DLD1 (cell line): ENCODE measurements around the gene WDR62.

Source experiments
- in situ Hi-C: cut with HindIII; loops from 2 replicates; pipeline ENCODE4 v1.10.0; 2017; ENCODE audit warnings: low sequenced_read_pairs

WDR62 gene

DNA sequence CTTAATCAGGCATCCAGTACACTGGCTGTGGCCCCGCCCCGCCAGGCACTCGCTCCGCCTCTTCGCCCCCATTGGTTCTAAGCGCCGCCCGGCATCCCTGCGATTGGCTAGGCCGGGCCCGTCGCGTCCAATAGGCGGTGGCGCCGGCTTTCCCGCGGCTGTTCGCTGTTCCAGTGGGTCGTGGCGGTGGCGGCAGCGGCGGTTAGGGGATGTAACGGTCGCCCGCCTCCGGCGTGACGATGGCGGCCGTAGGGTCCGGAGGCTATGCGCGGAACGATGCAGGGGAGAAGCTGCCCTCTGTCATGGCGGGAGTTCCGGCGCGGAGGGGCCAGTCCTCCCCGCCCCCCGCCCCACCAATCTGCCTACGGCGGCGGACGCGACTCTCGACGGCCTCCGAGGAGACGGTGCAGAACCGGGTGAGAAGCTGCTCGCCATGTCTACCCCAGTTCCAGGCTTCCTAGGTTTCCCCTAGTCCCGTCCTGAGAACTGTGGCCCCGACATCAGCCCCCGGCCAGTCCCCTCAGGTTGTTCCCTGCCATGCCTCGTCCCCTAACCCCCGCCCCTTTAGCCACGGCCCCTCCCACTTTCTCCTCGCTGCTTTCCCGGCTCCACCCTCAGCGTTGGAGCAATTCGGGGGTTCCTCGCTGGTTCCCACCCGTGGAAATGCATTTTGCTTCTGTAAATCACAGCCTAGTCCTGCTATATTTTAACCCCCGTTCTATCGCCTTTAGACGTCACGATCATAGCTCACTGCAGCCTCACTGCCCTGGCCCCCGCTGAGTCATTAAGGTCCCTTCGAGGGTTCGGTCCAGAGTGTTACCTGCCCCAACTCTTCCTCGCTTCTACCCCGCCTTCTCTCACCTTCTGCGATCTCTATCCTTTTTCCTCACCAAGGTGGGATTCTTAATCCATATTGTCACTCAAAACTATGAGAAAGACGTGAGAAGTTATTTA lies at the start of gene WDR62:
TSS of gene WDR62 (plus strand) at position 165 of the 954 bp plus-strand sequence. CDS start at position 240, 75 bp downstream.
- in situ Hi-C loops, result no loop called here

DNA sequence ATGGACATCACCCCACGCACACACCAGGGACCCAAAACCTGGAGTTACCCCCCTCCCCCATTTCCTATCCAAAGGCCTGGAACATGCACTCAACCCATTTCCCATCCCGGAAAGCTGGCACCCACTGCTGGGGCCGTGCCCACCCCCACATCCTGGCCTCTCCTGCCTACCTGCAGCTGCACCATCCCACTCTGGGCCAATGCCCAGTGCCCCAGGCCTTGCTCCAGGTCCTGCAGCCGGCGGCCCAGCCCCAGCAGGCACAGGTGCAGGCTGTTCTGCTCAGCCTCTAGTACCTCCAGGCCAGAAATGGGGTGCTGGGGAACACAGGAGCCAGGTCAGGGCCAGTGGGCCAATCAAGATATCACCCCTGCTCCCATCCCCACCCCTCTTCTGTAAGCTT lies 47.7 kb upstream of the WDR62 start:
- in situ Hi-C loops, result no loop called here

DNA sequence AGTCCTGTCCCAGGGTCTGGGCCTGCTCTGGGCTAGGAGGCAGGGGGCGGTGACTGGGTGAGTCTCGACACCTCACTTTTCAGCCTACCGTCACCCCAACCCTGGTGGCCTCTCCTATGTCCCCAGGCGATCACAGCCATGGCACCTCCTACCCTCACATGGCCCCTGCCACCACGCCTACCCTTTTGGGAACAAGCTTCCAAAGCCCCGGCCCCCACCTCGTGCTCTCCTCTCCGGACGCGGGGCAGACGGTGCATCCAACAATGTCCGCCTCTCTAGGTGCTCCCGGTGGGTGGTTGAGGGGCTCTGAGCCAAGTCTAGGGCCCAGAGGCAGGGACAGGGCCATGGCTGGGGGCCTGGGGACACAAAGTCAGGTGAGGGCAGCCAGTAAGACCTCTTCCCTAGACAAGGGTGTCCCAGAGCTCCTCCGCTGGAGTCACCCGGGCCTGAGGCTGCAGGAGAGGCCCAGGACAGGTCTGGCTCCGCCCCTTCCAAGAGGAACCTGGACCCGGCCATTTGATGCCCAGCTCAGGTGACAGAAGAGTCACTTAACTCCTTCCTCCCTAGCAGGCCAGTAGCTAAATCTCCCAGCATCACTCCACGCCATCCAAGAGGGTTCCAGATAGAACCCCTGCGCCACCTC lies 46.2 kb upstream of the WDR62 start, which contains the start of gene SYNE4:
TSS of gene SYNE4 (minus strand) at position 478 of the 643 bp plus-strand sequence. CDS start at position 346, 132 bp downstream.
- in situ Hi-C loops, result no loop called here

DNA sequence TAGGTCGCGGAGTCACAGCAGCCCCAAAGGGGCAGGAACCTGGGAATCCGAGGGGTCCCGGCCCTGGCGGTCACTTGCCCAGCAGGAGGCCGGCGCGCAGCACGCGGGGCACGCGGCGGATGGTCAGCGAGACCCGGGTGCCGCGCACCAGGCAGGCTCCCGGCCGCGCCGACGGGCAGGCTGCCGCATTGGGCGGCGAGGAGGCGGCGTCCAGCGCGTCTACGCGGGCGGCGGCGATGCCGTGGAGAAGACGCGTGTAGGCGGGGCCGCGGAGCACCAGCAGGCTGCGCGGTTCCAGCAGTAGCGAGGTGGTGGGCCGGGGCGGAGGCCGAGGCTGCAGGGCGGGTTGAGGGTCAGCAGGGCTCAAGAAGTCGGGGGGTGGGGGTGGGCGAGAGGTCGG lies 45.5 kb upstream of the WDR62 start:
- in situ Hi-C loops, result no loop called here

DNA sequence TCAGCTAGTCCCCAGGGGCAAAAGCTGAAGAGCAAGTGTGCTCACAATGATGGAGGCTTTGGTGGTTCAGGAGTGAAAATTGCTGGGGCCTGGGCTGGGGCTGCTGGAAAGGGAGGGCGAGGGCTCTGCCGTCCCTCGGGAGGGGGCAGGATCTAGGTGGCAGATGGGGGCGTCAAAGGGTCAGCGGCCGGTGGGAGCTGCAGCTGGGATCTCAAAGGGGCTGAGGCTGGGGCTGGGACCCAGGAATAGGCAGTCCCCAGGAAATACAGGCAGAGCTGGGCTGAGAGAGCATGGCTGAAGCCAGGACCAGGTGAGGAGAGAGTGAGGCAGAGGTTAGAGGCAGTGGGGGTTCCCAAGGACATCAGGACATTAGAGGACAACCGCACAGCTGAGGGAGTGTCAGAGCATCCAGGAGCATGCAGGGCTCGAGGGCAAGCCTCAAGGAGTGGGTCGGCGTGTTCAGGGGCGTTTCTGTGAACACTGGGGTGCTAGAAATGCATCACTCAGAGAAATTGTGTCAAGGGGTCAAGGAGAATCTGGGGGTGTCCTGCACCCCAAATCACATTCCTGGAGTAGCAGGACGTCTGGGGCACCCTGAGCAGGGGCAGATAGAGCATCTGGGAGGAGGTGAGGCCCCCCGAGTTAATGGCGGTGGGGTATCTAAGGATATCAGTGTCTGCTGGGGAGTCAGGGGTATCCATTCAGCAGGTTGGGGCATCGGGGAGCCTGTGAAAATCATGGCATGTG lies 44.9 kb upstream of the WDR62 start:
- in situ Hi-C loops, result no loop called here

DNA sequence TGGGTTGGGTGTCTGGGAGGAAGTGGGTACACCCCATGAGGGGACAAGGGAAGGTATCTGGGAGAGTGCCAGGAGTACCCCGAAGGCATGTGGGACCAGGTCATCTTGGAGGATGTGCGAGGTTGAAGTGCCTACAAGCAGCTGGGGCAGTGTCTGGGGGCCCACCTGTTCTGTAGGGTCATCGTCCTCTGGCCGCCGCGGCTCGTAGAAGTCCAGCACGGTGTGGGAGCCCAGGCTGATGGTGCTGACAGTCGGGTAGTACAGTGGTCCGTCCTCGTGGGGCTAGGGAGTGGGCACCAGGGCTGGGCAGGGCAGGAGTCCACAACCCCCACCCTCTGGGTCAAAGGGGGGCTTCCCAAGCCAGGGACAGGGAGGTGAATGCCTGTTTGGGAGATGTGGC lies 44.3 kb upstream of the WDR62 start:
- in situ Hi-C loops, result no loop called here

DNA sequence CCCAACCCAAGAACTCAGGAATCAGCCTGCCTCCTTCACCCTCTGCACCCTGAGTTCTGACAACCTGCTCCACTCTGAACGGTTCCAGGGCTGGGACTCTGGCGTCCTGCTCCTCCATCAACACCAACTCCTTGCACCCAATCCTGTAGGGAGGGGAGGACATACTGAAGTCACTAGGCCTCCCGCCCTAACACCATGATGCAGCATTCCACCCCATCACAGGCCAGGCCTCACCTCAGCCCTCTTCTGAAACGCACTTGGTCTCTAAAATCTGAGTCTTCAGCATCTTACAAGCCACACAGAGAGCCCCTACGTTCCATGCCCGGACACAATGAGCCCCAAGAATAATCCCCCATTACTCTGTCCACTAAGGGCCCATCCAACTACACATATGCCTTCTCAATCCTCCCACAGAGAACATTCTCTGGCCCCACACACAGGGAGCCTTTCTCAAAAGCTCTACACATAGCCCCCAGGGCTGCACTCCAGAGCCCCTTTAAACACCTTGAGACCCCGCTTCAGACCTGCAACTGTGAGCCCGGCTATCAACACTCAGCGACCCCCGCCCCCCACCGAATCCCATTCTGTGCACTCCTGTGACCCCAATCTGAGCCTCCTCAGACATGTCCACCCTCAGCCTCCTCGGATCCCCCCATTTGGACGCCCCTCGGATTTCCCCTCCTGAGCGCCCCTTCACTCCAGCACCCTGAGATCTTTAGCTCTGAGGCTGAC lies 41.3 kb upstream of the WDR62 start:
- in situ Hi-C loops, result no loop called here

DNA sequence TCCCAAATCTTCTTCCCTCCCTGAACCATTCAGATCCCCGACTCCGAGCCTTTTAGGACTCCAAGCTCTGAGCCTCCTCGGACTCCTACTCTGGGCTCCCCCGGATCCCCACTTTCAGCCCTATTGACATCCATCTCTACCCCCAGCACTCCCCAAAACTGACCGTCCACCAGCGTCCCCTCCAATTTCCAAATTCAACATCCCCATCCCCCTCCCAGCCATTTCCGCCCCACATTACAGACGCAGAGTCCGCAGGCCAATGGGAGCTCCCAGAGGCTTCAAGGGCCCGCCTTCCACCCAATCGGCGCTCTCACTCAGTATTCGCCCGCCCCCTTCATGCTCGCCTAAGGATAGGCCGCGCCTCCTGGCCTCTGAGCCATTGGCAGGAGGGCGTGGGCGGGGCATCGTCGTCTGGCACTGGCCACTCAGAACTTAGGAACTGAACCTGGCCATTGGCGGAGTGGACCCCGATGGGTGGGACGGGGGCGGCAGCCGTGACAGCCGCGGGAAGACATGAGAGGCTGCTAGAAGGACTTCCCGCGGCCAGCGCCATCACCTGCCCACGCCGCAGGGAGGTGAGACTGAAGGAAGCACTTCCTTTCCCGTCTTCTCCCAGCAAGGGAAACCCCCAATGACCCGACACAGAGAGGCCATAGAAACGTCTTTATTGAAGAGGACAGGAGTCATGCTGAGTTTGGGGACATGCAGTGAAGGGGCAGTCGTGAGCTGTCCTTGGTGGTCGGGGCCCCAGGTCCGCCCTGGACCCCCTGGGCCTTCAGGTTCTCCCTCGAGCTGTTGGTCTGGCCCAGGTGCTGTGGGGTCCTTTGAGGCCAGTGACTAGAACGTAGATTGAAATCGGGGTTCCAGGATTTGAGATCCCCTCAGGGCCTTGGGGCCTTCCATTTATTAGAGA lies 40.4 kb upstream of the WDR62 start, which contains the start of gene ALKBH6:
TSS of gene ALKBH6 (minus strand) at position 202 of the 913 bp plus-strand sequence. CDS start 816 bp downstream, outside the sequence.
- in situ Hi-C loops, result no loop called here

DNA sequence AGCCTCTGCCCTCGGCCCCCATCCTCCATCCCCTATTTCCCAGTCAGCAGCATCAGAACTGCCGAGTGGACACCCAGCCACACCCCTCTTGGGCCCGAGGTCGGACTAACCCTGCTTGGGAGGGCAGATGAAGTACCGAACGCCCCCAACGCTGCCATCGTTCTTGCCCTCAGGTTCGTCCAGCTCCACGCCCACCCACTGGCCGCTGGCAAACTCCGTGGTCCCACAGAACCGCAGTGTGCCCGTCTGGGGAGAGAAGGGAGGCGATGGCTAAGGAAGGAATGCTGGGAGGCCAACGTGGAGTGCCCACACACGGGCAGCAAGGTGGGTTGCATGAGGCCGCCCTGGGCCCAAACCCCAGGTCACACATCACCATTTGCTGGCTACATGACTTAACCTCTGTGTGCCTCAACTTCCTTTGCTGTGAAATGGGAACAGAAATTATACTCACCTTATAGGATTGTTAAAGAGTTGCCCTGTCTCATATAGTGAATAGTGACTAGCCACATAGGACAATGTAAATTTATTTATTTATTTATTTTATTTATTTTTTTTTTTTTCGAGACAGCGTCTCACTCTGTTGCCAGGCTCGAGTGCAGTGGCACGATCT lies 35.5 kb upstream of the WDR62 start:
- in situ Hi-C loops, result no loop called here

DNA sequence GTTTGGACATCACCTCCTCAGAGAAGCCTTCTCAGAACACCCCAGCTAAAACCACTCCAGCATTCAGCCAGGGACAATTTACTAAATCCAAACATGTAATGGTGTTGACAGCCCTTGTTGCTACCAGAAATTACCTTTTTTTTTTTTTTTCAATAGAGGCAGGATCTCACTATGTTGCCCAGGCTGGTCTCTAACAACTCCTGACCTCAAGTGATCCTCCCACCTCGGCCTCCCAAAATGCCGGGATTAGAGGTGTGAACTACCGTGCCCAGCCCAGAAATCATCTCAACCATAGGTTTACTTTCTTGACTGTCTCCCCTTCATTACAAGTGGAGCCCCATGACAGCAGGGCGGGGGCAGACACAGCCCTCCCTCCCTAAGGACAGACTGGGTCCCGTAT lies 31.3 kb upstream of the WDR62 start:
- in situ Hi-C loops, result no loop called here

DNA sequence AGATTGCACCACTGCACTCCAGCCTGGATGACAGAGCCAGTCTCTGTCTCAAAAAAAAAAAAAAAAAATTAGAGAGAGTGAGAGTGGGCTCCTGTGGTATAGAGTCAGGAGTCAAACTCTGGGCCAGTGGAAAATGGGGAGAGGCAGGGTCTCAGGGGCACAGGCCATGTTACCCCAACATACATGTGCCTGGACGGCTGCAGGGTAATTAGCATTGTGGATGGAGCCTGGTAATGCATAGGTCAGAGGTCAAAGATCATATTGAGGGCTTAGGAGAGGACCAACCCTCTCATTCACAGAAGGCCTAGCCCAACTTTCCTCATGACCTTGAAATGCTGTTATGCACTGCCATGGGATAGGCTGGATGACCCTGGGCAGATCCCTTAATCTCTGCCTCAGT lies 29.2 kb upstream of the WDR62 start:
- in situ Hi-C loops, result no loop called here

DNA sequence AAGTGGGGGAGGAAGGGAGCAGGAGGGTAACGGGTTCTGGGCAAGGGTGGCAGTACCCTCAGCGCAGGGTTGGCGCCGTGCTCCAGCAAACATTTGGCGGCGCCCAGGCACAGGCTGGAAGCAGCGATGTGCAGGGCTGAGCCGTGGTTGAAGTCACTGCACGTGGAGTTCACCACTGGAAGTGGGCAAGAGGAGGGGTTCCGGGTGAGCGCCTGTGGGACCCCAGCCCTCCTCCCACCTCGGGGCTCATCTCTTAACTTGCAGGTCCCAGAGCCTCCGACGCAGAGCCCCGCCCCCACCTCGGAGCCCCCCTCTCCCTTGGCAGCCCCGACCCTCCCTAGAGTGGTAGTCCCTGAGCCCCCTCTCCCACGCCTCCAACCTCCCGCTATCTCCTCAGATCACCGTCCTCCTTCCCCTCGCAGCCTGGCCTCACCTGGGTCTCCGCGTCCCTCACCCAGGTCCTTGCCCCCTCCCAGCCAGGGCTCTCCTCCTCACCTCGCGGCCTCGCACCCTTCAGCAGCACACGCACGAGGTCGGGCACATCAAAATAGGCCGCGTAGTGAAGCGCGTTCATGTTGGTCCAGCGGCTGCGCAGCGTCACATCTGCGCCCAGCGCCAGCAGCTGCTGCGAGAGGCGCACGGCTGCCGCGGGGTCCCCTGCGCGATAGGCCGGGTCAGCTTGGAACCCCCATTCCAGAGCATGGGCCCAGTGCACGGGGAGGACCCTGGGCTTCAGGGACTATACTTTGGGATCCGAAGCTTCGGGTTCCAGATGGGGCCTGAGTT lies 28.4 kb upstream of the WDR62 start:
- in situ Hi-C loops, result no loop called here

DNA sequence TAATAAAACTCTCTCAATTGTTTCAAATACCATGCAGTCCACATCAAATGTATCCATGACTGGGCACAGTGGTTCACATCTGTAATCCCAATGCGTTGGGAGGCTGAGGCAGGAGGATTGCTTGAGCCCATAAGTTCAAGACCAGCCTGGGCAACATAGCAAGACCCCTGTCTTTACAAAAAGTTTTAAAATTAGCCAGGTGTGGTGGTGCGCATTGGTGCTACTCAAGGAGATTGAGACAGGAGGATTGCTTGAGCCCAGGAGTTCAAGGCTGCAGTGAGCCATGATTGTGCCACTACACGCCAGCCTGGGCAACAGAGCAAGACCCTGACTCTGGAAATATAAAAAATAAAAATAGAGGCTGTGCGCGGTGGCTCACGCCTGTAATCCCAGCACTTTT lies 27.0 kb upstream of the WDR62 start:
- in situ Hi-C loops, result no loop called here

DNA sequence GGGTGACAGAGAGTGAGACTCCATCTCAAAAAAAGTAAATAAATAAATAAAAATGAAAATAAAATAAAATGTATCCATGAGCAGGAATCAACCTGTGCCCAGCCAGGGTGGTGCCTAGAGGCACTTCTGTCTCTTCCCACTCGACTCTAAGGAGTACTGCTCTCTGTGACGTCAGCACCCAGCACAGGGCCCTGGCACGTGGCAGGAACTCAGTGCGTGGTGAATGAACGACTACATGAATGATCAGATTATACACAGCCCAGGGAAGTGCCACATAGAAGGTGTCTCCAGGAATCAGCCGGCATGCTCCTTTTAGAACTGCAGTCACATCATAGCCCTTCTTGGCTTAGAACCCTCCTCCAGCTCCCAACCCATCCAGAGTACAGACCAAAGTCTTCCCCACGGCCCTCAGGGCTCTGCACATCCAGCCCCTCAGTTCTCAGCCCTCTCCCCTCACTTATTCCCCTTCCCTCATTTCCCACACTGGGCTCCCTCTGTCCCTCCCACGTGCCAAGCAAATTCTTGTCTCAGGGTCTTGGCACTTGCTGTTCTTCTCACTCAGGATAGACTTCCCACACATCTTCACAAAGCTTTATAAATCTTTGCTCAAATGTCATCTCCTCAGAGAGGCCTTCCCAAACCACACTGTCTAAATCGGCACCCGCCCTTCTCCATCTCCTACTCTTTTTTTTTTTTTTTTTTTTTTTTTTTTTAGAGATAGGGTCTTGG lies 26.2 kb upstream of the WDR62 start:
- in situ Hi-C loops, result no loop called here

DNA sequence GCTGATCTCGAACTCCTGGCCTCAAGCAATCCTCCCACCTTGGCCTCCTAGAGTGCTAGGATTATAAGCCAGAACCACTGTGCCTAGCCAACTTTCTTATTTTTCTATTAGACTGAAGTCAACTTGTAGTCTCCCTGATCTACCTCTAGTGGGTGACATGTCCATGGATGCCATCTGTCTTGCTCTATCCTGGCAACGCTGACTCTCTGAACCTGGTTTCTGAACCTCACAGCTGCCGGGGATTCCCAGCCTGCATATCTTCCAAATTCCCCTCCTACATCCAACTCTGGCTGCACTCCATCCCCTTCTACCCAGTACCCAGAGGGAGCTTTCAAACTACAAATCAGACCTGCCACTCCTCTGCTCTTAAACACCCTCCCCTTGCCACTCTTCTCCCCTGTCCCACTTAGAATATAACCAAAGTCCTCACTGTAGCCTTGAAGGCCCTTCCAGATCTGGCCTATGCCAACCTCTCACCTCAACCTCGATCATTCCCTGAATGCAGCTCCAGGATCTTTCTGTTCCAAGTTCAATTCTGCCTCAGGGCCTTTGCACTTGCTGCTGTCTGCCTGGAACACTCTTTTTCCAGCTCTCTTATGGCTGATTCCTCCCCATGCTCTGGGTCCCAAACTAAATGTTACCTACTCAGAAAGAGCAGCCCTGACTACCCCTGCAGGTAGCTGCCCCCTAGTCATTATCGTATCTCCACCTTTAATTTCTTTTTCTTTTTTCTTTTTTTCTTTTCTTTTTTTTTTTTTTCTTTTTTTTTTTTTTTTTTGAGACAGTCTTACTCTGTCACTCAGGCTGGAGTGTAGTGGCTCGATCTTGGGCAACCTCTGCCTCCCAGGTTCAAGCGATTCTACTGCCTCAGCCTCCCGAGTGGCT lies 24.2 kb upstream of the WDR62 start:
- in situ Hi-C loops, result no loop called here

DNA sequence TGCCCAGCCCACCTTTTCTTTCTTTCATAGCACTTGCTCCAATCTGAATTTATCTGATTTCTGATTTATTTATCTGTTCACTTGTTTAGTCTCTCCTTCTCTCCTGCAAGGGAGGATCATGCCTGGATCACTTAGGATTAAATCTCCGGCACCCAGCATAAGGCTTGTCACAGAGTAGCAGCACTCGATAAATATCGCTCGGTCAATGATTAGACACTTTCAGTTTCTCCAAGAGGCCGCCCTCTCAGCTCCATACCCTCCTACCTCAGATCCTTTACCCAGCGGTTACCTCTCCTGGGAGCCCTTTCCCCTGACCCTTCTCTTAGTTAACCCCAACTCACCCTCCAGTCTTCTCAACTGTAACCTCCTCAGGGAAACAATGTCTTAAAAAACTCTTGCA lies 23.4 kb upstream of the WDR62 start:
- in situ Hi-C loops, result no loop called here
